Activated T-cell treated with anti-CD3 and anti-CD28 coated beads, Interleukin-2, amount 50 U/mL, for 24 hours (primary cell): ENCODE results near the gene TEKT5.

Source experiments
- DNase-seq: peaks from one replicate; pipeline ENCODE4 v3.0.0-alpha.2; 2020
- H3K27ac Mint-ChIP-seq: 2 replicates; pipeline ENCODE4 v1.8.0; 2020; ENCODE audit warnings: mild to moderate bottlenecking, mixed read lengths
- H3K27me3 Mint-ChIP-seq: 2 replicates; pipeline ENCODE4 v1.8.0; 2020; ENCODE audit warnings: mixed read lengths
- H3K36me3 Mint-ChIP-seq: 2 replicates; pipeline ENCODE4 v1.8.0; 2020; ENCODE audit warnings: low read depth, mixed read lengths
- H3K4me1 Mint-ChIP-seq: 2 replicates; pipeline ENCODE4 v1.8.0; 2020; ENCODE audit warnings: low read depth, mixed read lengths
- H3K4me3 Mint-ChIP-seq: 2 replicates; pipeline ENCODE4 v1.8.0; 2020; ENCODE audit warnings: mild to moderate bottlenecking, moderate library complexity, mixed read lengths
- H3K9me3 Mint-ChIP-seq: 2 replicates; pipeline ENCODE4 v1.8.0; 2020; ENCODE audit warnings: mixed read lengths

TEKT5 gene

DNA sequence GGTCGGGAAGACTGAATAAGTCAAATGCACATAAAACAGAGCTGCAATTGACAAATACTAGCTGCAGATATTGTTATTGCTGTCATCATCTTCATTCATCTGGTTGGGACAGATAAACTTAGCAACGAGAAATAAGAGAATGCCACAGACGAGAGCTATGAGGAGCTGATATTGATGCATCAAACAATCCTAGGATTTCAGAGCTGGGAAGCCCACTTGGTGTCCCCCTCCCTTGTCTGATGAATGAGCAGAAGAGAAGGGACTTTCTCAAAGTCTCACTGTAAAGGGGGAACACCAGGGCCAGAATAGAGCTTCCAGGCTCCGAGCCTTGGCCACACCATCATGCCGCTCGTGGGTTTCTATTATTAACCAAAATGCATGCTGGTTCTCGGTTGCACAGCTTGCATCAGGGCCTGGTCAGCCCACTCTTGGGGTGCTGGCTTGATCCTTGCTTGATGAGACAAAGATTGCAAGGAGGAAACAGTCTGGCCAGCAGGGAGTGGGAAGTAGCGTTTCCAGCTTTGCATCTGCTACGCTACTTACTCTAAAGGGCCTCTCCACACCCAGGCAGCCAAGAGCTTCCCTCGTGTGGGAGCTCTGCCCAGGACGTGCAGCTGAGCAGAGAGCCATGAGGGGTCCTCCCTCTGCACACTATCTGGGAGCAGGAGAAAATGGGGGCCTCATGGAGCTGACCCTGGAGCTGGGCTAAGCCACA, 85.9 kb downstream of the TEKT5 start:
- peaks cover 7% of the 10 kb centered on the region for H3K27me3 Mint-ChIP-seq
- no peak for DNase-seq
- H3K4me3 Mint-ChIP-seq: no peak overlapping the region
- H3K4me1 Mint-ChIP-seq: no peaks in the 10 kb centered on the region
- no peaks in the 10 kb centered on the region for H3K9me3 Mint-ChIP-seq
- H3K27ac Mint-ChIP-seq: no peak overlapping the region
- no peaks in the 10 kb centered on the region for H3K36me3 Mint-ChIP-seq

DNA sequence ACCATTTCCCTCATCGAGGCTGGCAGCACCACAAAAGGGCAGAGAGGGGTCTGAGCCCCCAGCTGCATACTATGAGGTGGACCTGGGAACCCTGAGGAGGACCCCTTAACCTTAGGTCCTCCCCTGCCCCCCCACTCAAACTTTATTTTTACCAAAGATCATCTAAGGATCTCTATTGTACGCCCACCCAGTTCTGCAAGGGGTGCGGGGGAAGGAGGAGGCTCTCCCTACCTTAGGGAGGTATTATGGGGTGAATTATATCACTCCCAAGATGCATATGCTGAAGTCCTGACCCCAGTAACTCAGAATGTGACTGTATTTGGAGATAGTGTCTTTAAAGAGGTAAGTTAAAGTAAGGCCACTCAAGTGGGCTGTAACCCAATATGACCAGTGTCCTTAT, 87.6 kb downstream of the TEKT5 start:
- Mint-ChIP-seq H3K9me3 (no peaks in the 10 kb centered on the region), H3K27me3 (peaks cover 8% of the 10 kb centered on the region), H3K4me1 (no peaks in the 10 kb centered on the region), H3K4me3 (no peak overlapping the region), H3K36me3 (no peaks in the 10 kb centered on the region), H3K27ac (no peak overlapping the region)
- DNase-seq: no peak

DNA sequence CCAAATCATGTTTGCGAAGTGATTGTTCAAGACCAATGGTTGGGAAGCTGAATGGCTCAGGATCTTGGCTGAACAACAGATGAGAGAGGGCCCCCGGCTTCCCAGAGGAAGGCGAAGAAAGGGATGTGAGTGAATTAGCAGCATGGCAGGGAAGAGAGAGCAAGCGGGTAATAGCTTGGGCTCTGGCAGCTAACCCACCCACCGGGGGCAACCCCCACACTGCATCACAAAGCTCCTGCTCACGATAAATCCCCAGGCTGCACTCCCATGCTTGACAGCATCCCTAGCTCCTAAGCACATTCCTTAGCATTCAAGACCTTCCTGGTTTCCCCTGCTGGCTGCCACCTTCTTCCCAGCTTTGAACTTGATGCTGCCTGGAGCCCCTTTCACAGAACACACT, 88.1 kb downstream of the TEKT5 start:
- Mint-ChIP-seq H3K27me3 (peaks cover 9% of the 10 kb centered on the region), H3K27ac (no peak overlapping the region), H3K9me3 (no peaks in the 10 kb centered on the region), H3K4me1 (no peaks in the 10 kb centered on the region), H3K36me3 (no peaks in the 10 kb centered on the region), H3K4me3 (no peak overlapping the region)
- no peak for DNase-seq

DNA sequence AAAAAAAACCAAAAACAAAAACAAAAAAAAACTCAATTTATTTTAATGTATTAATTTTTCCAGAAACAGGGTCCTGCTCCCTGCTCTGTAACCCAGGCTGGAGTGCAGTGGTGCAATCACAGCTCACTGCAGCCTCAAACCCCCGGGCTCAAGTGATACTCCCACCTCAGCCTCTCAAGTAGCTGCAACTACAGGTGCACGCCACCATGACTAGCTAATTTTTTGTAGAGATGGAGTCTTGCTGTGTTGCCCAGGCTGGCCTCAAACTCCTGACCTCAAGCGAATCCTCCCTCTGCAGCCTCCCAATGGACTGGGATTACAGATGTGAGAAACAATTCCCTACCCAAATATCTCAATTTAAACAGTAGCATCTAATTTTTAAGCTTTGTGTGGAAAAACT, 89.1 kb downstream of the TEKT5 start:
- H3K4me1 Mint-ChIP-seq: no peaks in the 10 kb centered on the region

DNA sequence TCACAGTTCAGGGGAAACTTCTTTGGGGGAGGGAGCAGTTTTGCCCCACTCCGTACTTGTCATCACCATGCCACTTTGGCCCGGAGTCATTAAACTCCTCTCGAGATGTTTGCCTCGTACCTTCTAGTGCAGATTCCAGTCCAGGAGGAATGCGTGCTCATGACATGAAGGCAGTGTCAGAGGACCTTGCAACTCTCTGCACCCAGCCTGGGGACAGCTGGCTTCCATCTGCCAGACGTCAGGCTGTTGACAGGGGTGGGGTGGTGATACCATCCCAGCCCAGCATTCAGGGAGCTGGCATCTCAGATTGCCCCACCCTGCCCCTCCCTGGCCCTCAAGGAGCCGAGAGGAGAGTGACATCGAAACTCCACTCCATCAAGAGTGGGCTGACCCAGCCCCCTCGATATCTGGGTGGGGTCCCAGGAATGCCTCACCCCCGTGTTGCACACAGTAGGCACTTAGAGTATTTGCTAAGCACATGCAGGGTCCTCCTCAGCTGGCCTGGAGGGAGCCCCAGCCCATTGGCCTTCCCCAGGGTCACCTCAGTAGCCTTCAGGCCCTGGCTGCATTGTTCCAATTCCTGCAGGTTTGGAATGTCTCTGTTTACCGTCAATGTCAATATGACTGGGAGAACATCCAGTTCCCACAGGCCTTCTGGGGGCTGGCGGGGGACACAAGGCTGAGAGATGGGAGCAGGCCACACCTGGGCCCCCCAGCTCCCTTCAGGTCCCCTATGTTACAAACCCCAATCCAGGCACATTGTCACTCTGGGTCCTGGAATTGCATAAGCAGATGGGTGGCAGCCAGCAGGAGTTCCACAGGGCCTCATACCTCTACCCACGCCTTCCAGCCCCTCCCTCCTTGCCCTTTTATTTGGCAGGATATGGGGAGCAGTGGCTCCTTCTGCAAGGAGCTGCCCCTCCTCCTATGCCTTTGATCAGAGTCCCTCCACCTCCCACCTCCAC, 93.0 kb downstream of the TEKT5 start:
- H3K4me1 Mint-ChIP-seq: no peaks in the 10 kb centered on the region
- H3K27ac Mint-ChIP-seq: no peak overlapping the region
- DNase-seq: no peak
- no peaks in the 10 kb centered on the region for H3K36me3 Mint-ChIP-seq
- peaks cover 27% of the 10 kb centered on the region for H3K27me3 Mint-ChIP-seq
- H3K4me3 Mint-ChIP-seq: no peak overlapping the region
- no peaks in the 10 kb centered on the region for H3K9me3 Mint-ChIP-seq

More for the DNA sequence above, 89.1 kb downstream of the TEKT5 start:
- Mint-ChIP-seq H3K4me3 (no peak overlapping the region), H3K27ac (no peak overlapping the region), H3K27me3 (peaks cover 9% of the 10 kb centered on the region), H3K36me3 (no peaks in the 10 kb centered on the region), H3K9me3 (no peaks in the 10 kb centered on the region)
- no peak for DNase-seq

DNA sequence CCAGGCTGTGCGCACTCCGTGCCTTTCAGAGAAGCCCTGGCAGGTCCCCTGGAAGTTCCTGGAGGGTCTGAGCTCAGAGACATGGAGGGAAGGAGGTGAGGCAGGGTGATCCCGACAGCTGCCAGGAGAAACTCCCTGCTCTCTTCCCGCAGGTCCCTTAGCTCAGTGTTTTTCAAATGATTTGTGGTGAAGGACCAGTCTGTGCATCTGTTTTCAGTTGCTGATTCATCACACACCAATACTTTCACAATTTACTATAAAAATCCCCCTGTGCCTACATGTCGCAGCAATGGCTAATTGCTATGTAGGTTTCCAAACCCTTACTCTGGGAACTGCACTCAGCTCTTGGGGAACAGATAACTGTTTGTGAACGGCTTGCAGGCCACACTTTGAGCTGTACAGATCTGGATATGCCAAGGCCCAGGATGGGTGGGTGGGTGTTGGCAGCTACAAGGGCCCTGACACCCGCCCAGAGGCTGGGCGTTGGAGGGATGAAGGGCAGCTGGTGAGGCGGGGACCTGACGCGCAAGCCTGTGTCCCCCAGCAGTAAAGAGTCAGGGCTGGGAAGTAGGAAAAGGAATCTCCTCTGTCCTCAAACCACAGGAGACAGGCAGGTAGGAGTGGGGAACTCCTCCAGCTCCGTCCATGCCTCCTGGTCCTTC, 93.8 kb downstream of the TEKT5 start:
- Mint-ChIP-seq H3K4me3 (no peak overlapping the region), H3K27ac (no peak overlapping the region), H3K9me3 (no peaks in the 10 kb centered on the region), H3K36me3 (no peaks in the 10 kb centered on the region), H3K27me3 (peaks cover 29% of the 10 kb centered on the region), H3K4me1 (no peaks in the 10 kb centered on the region)
- DNase-seq: no peak

DNA sequence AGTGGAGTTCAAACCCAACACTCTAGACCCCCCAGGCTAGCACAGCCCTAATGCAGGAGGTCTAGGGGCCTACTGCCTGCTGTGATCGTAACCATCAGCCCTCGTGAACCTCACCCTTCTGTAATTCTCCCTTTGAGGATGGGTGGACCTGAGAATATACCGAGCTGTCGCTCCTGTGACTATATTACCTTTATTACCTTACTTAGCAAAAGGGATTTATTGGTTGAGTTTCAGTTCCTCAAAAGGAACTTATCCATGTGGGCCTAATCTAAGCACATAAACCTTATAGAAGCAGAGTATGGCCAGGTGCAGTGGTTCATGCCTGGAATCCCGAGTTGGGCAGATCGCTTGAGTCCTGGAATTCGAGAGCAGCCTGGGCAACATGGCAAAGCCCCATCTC, 95.1 kb downstream of the TEKT5 start:
- Mint-ChIP-seq H3K36me3 (no peaks in the 10 kb centered on the region), H3K4me3 (no peak overlapping the region), H3K9me3 (no peaks in the 10 kb centered on the region), H3K27ac (no peak overlapping the region), H3K27me3 (peaks cover 29% of the 10 kb centered on the region), H3K4me1 (no peaks in the 10 kb centered on the region)
- no peak for DNase-seq

DNA sequence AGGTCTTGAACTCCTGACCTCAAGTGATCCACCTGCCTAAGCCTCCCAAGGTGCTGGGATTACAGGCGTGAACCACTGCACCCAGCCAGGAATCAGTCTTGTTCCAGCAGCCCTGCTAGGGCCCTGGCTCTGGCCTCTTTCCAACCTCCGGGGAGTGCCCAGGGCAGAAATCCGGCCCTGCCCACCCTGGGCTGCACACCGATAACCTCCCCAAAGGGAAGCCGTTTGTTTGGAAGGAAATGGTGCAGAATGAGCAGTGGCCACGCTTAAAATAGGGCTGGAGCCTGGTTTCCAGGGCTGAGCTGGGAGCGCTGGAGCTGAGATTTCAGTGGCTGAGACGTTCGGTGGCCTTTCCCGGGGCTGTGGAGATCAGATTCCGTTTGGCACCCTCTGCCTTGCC, 96.6 kb downstream of the TEKT5 start:
- Mint-ChIP-seq H3K36me3 (no peaks in the 10 kb centered on the region), H3K4me3 (no peak overlapping the region), H3K27me3 (peaks cover 25% of the 10 kb centered on the region), H3K9me3 (no peaks in the 10 kb centered on the region), H3K4me1 (no peaks in the 10 kb centered on the region), H3K27ac (no peak overlapping the region)
- no peak for DNase-seq

DNA sequence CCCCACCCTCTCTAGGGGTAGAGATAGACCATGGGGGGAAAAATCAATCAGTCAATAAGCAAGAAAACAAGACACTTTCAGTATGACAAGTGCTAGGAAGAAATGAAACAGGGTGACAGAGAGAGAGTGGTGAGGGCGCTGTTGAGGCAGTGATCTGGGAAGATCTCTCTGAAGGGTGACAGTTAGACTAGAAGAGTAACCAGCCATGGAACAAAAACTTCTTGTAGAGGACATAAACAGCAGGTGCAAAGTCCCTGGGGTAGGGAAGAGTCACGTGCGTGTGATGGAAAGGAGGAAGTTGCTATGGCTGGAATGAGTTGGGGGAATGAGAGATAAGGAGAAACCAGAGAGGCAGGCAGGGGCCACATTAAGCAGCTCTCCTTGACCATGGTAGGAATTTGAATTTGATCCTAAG, 97.5 kb downstream of the TEKT5 start:
- Mint-ChIP-seq H3K36me3 (no peaks in the 10 kb centered on the region), H3K27me3 (peaks cover 22% of the 10 kb centered on the region), H3K4me1 (no peaks in the 10 kb centered on the region), H3K4me3 (no peak overlapping the region), H3K27ac (no peak overlapping the region), H3K9me3 (no peaks in the 10 kb centered on the region)
- DNase-seq: no peak

DNA sequence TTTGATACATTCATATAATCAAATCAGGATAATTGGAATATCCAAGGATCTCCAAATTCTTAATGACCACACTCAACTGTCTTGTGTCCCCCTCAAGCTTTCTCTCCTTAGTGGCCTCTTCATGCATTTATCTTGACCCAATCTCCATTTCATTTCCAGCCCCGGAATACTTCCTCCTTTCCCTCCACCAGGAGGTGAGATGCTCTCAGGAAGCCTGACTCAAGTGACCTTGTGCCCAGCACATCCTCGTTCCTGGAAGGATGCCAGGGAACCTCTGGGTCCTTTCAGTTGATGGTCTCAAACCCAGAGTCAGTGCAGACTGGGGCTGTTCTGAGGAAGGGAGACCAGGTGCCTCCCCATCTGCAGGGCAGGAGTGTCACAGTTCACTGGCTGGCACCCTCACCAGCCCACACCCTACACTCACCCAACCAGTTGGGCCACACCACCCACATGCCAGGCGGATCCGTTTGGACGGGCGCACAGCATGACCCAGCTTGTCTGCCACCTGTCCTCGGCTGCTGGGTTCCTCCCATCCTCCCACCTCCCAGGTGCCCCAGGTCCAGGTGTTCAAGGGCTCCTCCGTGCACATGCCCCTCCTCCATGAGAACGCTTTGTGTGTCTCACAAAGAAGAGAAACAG, 100.3 kb downstream of the TEKT5 start:
- peaks cover 20% of the 10 kb centered on the region for H3K27me3 Mint-ChIP-seq
- no peak overlapping the region for H3K27ac Mint-ChIP-seq
- DNase-seq: no peak
- no peaks in the 10 kb centered on the region for H3K9me3 Mint-ChIP-seq
- no peak overlapping the region for H3K4me3 Mint-ChIP-seq
- H3K36me3 Mint-ChIP-seq: no peaks in the 10 kb centered on the region
- H3K4me1 Mint-ChIP-seq: no peaks in the 10 kb centered on the region

DNA sequence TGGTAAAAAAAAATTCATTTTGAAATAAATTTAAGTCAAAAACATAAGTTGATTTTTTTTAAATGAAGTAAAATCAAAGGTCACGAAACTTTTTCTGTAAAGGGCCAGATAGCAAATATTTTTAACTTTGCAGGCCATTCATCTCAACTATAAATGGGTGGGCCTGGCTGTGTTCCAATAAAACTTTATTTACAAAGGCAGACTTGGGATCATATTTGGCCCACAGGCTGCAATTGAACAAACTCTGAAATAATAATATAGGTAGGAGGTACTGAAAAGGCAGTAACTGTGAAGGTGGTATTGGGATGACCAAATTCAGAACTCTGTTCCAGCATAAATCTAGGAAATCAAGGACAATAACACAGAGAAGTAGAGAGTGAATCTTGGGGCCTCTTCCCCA, 102.1 kb downstream of the TEKT5 start:
- H3K4me1 Mint-ChIP-seq: no peaks in the 10 kb centered on the region
- H3K27ac Mint-ChIP-seq: no peak overlapping the region
- no peak for DNase-seq
- H3K36me3 Mint-ChIP-seq: no peaks in the 10 kb centered on the region
- no peak overlapping the region for H3K4me3 Mint-ChIP-seq
- no peaks in the 10 kb centered on the region for H3K9me3 Mint-ChIP-seq
- H3K27me3 Mint-ChIP-seq: peaks cover 20% of the 10 kb centered on the region

DNA sequence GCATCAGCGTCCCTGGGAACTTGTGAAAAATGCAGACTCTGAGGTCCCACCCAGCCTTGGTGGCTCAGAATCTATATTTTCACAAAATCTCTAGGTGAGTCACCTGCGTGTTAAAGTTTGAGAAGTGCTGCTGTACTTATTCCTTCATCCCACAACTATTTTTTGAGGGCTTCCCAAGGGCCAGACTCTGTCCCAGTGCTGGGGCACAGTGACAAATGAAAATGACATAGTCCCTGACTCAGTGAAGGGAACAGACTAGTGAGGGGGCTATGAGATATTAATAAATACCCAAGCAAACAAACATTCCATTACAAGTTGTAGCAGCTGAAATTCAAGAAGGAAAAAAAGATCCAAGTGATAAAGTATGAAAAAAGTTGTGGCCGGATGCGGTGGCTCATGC, 104.4 kb downstream of the TEKT5 start:
- Mint-ChIP-seq H3K27me3 (peaks cover 25% of the 10 kb centered on the region), H3K9me3 (no peaks in the 10 kb centered on the region), H3K27ac (no peak overlapping the region), H3K4me3 (no peak overlapping the region), H3K4me1 (no peaks in the 10 kb centered on the region), H3K36me3 (no peaks in the 10 kb centered on the region)
- DNase-seq: no peak

DNA sequence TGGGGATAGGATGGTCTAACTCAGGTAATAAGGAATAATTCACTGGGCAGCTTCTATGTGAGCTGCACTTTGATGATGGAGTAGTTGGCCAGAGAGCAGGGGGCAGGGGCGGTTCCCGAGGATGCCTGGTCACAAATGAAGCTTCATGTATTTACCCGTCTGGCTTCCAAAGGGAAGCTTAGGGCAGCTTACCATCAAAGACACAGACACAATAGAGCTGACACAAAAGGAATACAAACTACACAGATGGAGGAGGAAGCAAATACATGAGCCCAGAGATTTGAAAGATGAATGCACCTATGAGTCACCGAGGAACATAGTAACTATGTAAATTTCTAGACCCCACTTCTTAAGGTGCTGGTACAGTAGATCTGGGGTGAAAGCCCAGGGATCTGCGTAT, 105.6 kb downstream of the TEKT5 start:
- no peak for DNase-seq
- Mint-ChIP-seq H3K4me1 (no peaks in the 10 kb centered on the region), H3K27me3 (peaks cover 30% of the 10 kb centered on the region), H3K27ac (no peak overlapping the region), H3K4me3 (no peak overlapping the region), H3K36me3 (no peaks in the 10 kb centered on the region), H3K9me3 (no peaks in the 10 kb centered on the region)

DNA sequence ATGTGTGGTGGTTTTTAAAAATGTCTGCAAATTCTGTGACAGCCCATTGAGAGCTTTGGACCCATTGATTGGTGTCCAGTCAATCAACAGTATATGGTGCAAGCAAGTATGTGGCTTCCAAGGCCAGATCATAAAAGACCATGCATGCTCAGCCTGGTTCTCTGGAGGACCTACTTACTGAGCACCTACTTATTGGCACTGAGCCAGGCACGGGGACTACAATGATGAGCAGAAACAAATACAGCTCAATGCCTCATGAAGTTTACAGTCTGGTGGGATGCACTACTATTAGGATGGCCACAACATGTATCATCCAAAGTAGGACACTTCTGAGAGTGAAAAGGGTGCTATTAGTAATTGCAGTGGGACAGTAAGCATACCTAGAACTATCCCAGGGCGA, 107.1 kb downstream of the TEKT5 start:
- no peak overlapping the region for H3K4me3 Mint-ChIP-seq
- DNase-seq: no peak
- no peaks in the 10 kb centered on the region for H3K36me3 Mint-ChIP-seq
- peaks cover 43% of the 10 kb centered on the region for H3K27me3 Mint-ChIP-seq
- no peaks in the 10 kb centered on the region for H3K4me1 Mint-ChIP-seq
- H3K9me3 Mint-ChIP-seq: no peaks in the 10 kb centered on the region
- H3K27ac Mint-ChIP-seq: no peak overlapping the region
